WTC11 (cell line): ENCODE results near the gene OR52H1.

Source experiments
- CTCF ChIP-seq: fragments of 200-600 bp; IDR thresholded peaks from 2 replicates; pipeline ENCODE4 v1.8.0; 2022; ENCODE audit warnings: antibody characterized with exemption
- IRF1 ChIP-seq: sonication (generic); formaldehyde crosslinking; IDR thresholded peaks from 2 replicates; pipeline ENCODE4 v1.8.0; 2023; ENCODE audit warnings: missing genetic modification reagents
- NR2C2 ChIP-seq: sonication (generic); formaldehyde crosslinking; IDR thresholded peaks from 2 replicates; pipeline ENCODE4 v1.8.0; 2022; ENCODE audit warnings: mild to moderate bottlenecking, missing genetic modification reagents
- SP1 ChIP-seq: sonication (generic); formaldehyde crosslinking; conservative IDR thresholded peaks from 2 replicates; pipeline ENCODE4 v1.8.1; 2022; ENCODE audit warnings: missing genetic modification reagents
- TP53 ChIP-seq: sonication (generic); formaldehyde crosslinking; IDR thresholded peaks from 2 replicates; pipeline ENCODE4 v1.8.1; 2023; ENCODE audit warnings: mild to moderate bottlenecking, missing genetic modification reagents
- TF ChIP-seq, protein P1 (sequence below): sonication (generic); formaldehyde crosslinking; IDR thresholded peaks from 2 replicates; pipeline ENCODE4 v1.8.1; 2023; ENCODE audit warnings: mild to moderate bottlenecking, missing genetic modification reagents, moderate library complexity
- TF ChIP-seq, protein P2 (sequence below): sonication (generic); formaldehyde crosslinking; IDR thresholded peaks from 2 replicates; pipeline ENCODE4 v1.8.0; 2022; ENCODE audit warnings: mild to moderate bottlenecking, missing genetic modification reagents

DNA sequence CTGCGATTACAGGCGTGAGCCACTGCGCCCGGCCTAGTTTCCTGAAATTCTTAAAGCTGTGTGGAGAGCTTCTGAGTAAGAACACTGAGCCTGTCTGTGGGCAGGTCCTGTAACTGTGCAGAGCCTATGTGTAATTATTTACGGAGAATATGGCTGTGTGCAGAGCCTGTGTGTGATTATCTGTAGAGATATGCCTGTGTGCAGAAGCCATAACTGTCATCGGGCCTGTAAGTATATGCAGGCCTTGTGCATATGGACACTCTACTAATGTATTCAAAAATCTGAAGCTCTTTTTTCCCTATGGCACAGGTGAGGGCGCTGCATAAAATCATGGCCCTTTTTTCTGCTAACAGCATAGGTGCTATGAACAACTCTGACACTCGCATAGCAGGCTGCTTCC is 32.2 kb upstream of the OR52H1 start, which contains the start of gene OR52B6:
- TF ChIP-seq CTCF (no peak), NR2C2 (CRISPR knock-in tag) (no peak), IRF1 (CRISPR knock-in tag) (no peak), TP53 (no peak), SP1 (CRISPR knock-in tag) (no peak)
- TF ChIP-seq, protein P1, sequence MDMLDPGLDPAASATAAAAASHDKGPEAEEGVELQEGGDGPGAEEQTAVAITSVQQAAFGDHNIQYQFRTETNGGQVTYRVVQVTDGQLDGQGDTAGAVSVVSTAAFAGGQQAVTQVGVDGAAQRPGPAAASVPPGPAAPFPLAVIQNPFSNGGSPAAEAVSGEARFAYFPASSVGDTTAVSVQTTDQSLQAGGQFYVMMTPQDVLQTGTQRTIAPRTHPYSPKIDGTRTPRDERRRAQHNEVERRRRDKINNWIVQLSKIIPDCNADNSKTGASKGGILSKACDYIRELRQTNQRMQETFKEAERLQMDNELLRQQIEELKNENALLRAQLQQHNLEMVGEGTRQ (CRISPR knock-in tag): no peak
- TF ChIP-seq, protein P2, sequence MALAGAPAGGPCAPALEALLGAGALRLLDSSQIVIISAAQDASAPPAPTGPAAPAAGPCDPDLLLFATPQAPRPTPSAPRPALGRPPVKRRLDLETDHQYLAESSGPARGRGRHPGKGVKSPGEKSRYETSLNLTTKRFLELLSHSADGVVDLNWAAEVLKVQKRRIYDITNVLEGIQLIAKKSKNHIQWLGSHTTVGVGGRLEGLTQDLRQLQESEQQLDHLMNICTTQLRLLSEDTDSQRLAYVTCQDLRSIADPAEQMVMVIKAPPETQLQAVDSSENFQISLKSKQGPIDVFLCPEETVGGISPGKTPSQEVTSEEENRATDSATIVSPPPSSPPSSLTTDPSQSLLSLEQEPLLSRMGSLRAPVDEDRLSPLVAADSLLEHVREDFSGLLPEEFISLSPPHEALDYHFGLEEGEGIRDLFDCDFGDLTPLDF (CRISPR knock-in tag): no peak
